Skeletal muscle satellite cell (primary cell): ENCODE results near the gene HSPA9.

Experiments
- H3K27me3 ChIP-seq: 2 replicates; pipeline ENCODE4 v1.7.0; 2013; ENCODE audit warnings: low read length; ENCODE audit not compliant: control insufficient read depth, insufficient read depth
- H3K36me3 ChIP-seq: 2 replicates; pipeline ENCODE4 v1.7.0; 2013; ENCODE audit warnings: mild to moderate bottlenecking, control low read depth, low read length; ENCODE audit not compliant: insufficient read depth
- H3K4me1 ChIP-seq: 2 replicates; pipeline ENCODE4 v1.7.0; 2013; ENCODE audit warnings: low read length; ENCODE audit not compliant: control insufficient read depth, insufficient read depth
- H3K4me2 ChIP-seq: 2 replicates; pipeline ENCODE4 v1.7.0; 2013; ENCODE audit warnings: mild to moderate bottlenecking, low read length
- H3K4me3 ChIP-seq: 2 replicates; pipeline ENCODE4 v1.7.0; 2013; ENCODE audit warnings: low read length
- H3K9ac ChIP-seq: 2 replicates; pipeline ENCODE4 v1.7.0; 2013; ENCODE audit warnings: mild to moderate bottlenecking, low read depth, low read length, moderate library complexity
- H3K9me3 ChIP-seq: replicated peaks from 2 replicates; pipeline ENCODE4 v1.7.0; 2013; ENCODE audit warnings: mild to moderate bottlenecking, control low read depth, low read length

Gene HSPA9

GRCh38 chr5:138553437-138554095, 21.6 kb downstream of the HSPA9 start:
- Histone ChIP-seq H3K36me3 (peaks cover 61% of the 10 kb centered on the region), H3K27me3 (no peaks in the 10 kb centered on the region), H3K4me3 (no peak overlapping the region), H3K9me3 (no peaks in the 10 kb centered on the region), H3K9ac (no peak overlapping the region), H3K4me2 (no peak overlapping the region), H3K4me1 (no peaks in the 10 kb centered on the region)

GRCh38 chr5:138552657-138553056, 22.5 kb downstream of the HSPA9 start:
- no peak overlapping the region for H3K4me3 ChIP-seq
- no peak overlapping the region for H3K4me2 ChIP-seq
- H3K27me3 ChIP-seq, result no peaks in the 10 kb centered on the region
- H3K9ac ChIP-seq, result no peak overlapping the region
- H3K36me3 ChIP-seq, result peaks cover 52% of the 10 kb centered on the region
- H3K4me1 ChIP-seq, result no peaks in the 10 kb centered on the region
- no peaks in the 10 kb centered on the region for H3K9me3 ChIP-seq

GRCh38 chr5:138549414-138549813, 25.8 kb downstream of the HSPA9 start:
- Histone ChIP-seq H3K27me3 (no peaks in the 10 kb centered on the region), H3K9me3 (no peaks in the 10 kb centered on the region), H3K4me1 (peaks cover 18% of the 10 kb centered on the region), H3K36me3 (peaks cover 20% of the 10 kb centered on the region), H3K9ac (no peak overlapping the region), H3K4me3 (no peak overlapping the region), H3K4me2 (no peak overlapping the region)

- Histone ChIP-seq H3K4me1 (peaks cover 27% of the 10 kb centered on the region), H3K9ac (peak overlapping the region; percentile 30), H3K27me3 (no peaks in the 10 kb centered on the region), H3K4me3 (no peak overlapping the region), H3K36me3 (peaks cover 10% of the 10 kb centered on the region), H3K4me2 (peak overlapping the region; percentile 63), H3K9me3 (no peaks in the 10 kb centered on the region)
These were observed 29.2 kb downstream of the HSPA9 start for GRCh38 chr5:138545919-138546562.

GRCh38 chr5:138544181-138545134, 30.7 kb downstream of the HSPA9 start:
- Histone ChIP-seq H3K27me3 (no peaks in the 10 kb centered on the region), H3K4me3 (peak overlapping the region; percentile 88), H3K4me1 (peaks cover 36% of the 10 kb centered on the region), H3K9me3 (no peaks in the 10 kb centered on the region), H3K36me3 (peaks cover 26% of the 10 kb centered on the region), H3K4me2 (peak overlapping the region; percentile 83), H3K9ac (peak overlapping the region; percentile 97)

GRCh38 chr5:138543730-138544104, 31.5 kb downstream of the HSPA9 start:
- H3K36me3 ChIP-seq, result peaks cover 30% of the 10 kb centered on the region
- H3K27me3 ChIP-seq, result no peaks in the 10 kb centered on the region
- peak overlapping the region; percentile 83 for H3K4me2 ChIP-seq
- H3K4me3 ChIP-seq, result peak overlapping the region; percentile 88
- H3K9ac ChIP-seq, result peak overlapping the region; percentile 97
- H3K4me1 ChIP-seq, result peaks cover 36% of the 10 kb centered on the region
- no peaks in the 10 kb centered on the region for H3K9me3 ChIP-seq

GRCh38 chr5:138542956-138543729, 32.1 kb downstream of the HSPA9 start, which contains the start of gene ETF1:
ETF1 (minus strand) TSS chr5:138543236; CDS start chr5:138542918, 318 bp downstream.
- peaks cover 30% of the 10 kb centered on the region for H3K36me3 ChIP-seq
- peak within 1 kb of the TSS; percentile 100 for H3K9ac ChIP-seq
- H3K9me3 ChIP-seq, result no peaks in the 10 kb centered on the region
- H3K27me3 ChIP-seq, result no peaks in the 10 kb centered on the region
- peak within 1 kb of the TSS; percentile 88 for H3K4me3 ChIP-seq
- peak within 1 kb of the TSS; percentile 99 for H3K4me2 ChIP-seq
- H3K4me1 ChIP-seq, result peaks cover 36% of the 10 kb centered on the region

GRCh38 chr5:138542180-138542955, 32.8 kb downstream of the HSPA9 start:
- H3K4me2 ChIP-seq, result peak overlapping the region; percentile 99
- H3K9me3 ChIP-seq, result no peaks in the 10 kb centered on the region
- no peaks in the 10 kb centered on the region for H3K27me3 ChIP-seq
- peaks cover 30% of the 10 kb centered on the region for H3K36me3 ChIP-seq
- peak overlapping the region; percentile 100 for H3K9ac ChIP-seq
- peaks cover 36% of the 10 kb centered on the region for H3K4me1 ChIP-seq
- H3K4me3 ChIP-seq, result peak overlapping the region; percentile 84

GRCh38 chr5:138541511-138542179, 33.6 kb downstream of the HSPA9 start:
- peaks cover 30% of the 10 kb centered on the region for H3K36me3 ChIP-seq
- no peaks in the 10 kb centered on the region for H3K9me3 ChIP-seq
- no peaks in the 10 kb centered on the region for H3K27me3 ChIP-seq
- H3K4me2 ChIP-seq, result peak overlapping the region; percentile 99
- peak overlapping the region; percentile 100 for H3K9ac ChIP-seq
- peaks cover 36% of the 10 kb centered on the region for H3K4me1 ChIP-seq
- peak overlapping the region; percentile 84 for H3K4me3 ChIP-seq

GRCh38 chr5:138539791-138540190, 35.4 kb downstream of the HSPA9 start:
- no peaks in the 10 kb centered on the region for H3K9me3 ChIP-seq
- no peaks in the 10 kb centered on the region for H3K27me3 ChIP-seq
- no peak overlapping the region for H3K9ac ChIP-seq
- H3K4me1 ChIP-seq, result peaks cover 22% of the 10 kb centered on the region
- peak overlapping the region; percentile 99 for H3K4me2 ChIP-seq
- H3K36me3 ChIP-seq, result peaks cover 30% of the 10 kb centered on the region
- H3K4me3 ChIP-seq, result no peak overlapping the region
